ENCODE results near the gene CREB5. TPM values are rescaled to one million over a fixed set of nuclear protein-coding genes. Genes with fewer than 3 reads are reported as not detected.

CREB5 gene
- polyA plus RNA-seq, 1 donor, result 12.9 TPM

DNA sequence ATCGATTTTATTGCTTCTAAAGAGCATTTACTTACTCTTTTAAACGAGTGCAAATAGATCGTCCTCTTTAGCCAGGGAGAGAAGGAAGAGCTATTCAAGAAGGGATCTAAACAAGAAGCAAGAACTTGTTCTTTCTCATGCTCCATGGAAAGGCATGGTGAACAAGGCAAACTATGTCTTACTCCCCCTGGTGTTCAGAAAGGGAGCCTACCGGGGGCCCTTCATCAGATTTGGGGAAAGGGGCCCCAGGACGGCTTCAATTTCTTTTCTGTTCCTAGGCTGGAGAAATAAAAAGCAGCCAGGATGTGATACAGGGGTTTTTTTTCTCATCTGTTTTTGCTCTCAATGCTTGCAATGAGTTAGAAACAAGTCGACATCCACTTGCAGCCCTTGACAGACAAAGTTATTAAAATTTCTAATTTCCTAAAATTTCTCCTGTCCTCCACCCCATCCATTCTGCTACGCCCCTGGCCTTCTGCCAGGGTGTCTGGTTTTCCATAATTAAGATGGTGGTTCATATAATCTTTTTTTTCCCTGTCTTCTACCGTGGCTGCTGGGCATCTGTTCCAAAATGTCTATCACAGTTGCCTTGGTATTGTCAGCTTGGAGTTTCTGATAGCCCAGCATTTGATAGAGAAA is 214.4 kb downstream of the CREB5 start:
- no peaks in the 10 kb centered on the region for H3K4me1 ChIP-seq (ENCODE audit: control insufficient read depth, insufficient read depth, low read length)
- 10% methylated on average over 2 of the region's 8 CpGs for WGBS (ENCODE audit: insufficient coverage, low lambda C conversion rate)

DNA sequence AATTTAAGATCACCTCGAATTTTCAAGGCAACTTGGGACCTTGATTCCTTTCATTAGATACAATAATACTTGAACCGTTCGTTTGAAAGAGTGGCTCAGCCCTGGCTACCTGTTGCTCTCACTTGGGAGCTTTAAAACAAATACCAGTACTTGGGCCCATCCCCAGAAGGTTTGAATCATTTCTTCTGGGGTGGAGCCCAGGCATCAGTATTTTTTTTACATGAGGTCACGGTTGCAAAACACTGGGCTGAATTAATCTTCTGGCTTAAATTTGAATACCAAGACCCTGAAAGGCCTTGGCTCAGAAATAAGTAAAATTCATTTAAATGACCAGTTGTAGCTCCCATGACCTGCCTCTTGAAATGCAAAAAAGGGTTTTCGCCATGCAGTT is 214.9 kb downstream of the CREB5 start:
- no peaks in the 10 kb centered on the region for H3K36me3 ChIP-seq (ENCODE audit: control insufficient read depth, insufficient read depth, low read length)
- H3K9me3 ChIP-seq (ENCODE audit: control insufficient read depth, low read depth, low read length), result no peaks in the 10 kb centered on the region
- WGBS (ENCODE audit: insufficient coverage, low lambda C conversion rate), result no CpG with 5 or more reads among the region's 5 CpGs
- DNase-seq, result no peak
- no peak overlapping the region for H3K27ac ChIP-seq (ENCODE audit: low read length)
- H3K27me3 ChIP-seq (ENCODE audit: control insufficient read depth, insufficient read depth, low read length), result peaks cover 6% of the 10 kb centered on the region
- H3K4me1 ChIP-seq (ENCODE audit: control insufficient read depth, insufficient read depth, low read length), result no peaks in the 10 kb centered on the region
- no peak overlapping the region for H3K4me3 ChIP-seq (ENCODE audit: low read length)

More for the DNA sequence above, 214.4 kb downstream of the CREB5 start:
- Histone ChIP-seq H3K27me3 (ENCODE audit: control insufficient read depth, insufficient read depth, low read length) (peaks cover 5% of the 10 kb centered on the region), H3K36me3 (ENCODE audit: control insufficient read depth, insufficient read depth, low read length) (no peaks in the 10 kb centered on the region), H3K4me3 (ENCODE audit: low read length) (no peak overlapping the region), H3K27ac (ENCODE audit: low read length) (no peak overlapping the region), H3K9me3 (ENCODE audit: control insufficient read depth, low read depth, low read length) (no peaks in the 10 kb centered on the region)
- DNase-seq, result no peak

DNA sequence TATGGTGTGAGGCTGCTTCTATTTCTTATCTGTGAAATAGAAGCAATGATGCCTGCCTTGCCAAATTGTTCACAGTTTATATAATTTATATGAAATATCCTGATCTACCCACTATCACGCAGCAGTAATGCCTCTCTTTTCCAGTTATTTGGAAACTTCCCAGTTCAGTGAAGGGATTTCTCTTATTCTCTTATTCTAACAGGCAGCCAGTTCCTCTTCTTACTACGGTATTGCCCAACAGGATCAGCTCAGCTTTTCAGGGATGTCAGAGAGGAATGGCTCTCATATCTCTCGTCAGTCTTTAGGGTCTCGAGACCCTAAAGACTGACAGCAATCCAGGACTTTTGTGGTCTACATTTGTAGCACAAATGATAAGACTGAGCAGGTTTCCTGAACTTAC is 215.6 kb downstream of the CREB5 start:
- no peaks in the 10 kb centered on the region for H3K9me3 ChIP-seq (ENCODE audit: control insufficient read depth, low read depth, low read length)
- H3K4me1 ChIP-seq (ENCODE audit: control insufficient read depth, insufficient read depth, low read length), result no peaks in the 10 kb centered on the region
- no peaks in the 10 kb centered on the region for H3K36me3 ChIP-seq (ENCODE audit: control insufficient read depth, insufficient read depth, low read length)
- no peak overlapping the region for H3K4me3 ChIP-seq (ENCODE audit: low read length)
- H3K27ac ChIP-seq (ENCODE audit: low read length), result no peak overlapping the region
- WGBS (ENCODE audit: insufficient coverage, low lambda C conversion rate), result no CpG with 5 or more reads among the region's 4 CpGs
- peaks cover 6% of the 10 kb centered on the region for H3K27me3 ChIP-seq (ENCODE audit: control insufficient read depth, insufficient read depth, low read length)
- no peak for DNase-seq

DNA sequence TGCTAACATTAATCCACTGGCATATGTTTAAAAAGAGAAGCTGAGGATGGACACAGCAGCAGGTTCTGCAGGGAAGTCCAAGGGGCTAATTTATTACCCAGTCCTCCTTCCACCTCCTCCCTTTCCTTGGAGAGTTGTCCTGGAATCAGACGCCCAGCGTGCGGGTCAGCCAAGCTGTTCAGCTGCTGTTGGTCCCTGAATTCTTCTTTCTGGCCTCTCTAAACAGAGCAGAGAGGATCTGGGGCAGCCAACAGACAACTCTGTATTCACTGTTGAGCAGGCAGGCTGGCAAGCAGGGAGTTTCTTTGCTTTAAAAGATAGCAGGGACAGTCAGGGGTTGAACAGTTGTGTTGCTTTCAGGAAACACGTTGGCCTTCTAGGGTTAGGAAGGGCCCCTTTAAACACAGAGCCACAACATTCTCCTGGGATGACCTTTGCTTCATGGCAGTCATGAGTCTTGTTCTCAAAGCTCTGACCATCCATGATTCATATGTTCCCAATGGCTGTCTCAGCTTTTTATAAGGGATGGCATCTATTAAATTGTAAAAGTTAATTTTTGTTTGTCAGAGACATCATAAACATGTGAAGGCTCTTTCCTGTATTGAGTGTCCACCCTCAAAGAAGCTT is 217.0 kb downstream of the CREB5 start:
- no peaks in the 10 kb centered on the region for H3K9me3 ChIP-seq (ENCODE audit: control insufficient read depth, low read depth, low read length)
- peak overlapping the region; percentile 55 for H3K27ac ChIP-seq (ENCODE audit: low read length)
- no CpG with 5 or more reads among the region's 4 CpGs for WGBS (ENCODE audit: insufficient coverage, low lambda C conversion rate)
- H3K4me1 ChIP-seq (ENCODE audit: control insufficient read depth, insufficient read depth, low read length), result no peaks in the 10 kb centered on the region
- H3K4me3 ChIP-seq (ENCODE audit: low read length), result no peak overlapping the region
- peaks cover 6% of the 10 kb centered on the region for H3K27me3 ChIP-seq (ENCODE audit: control insufficient read depth, insufficient read depth, low read length)
- DNase-seq, result peak; percentile 65 to 85
- no peaks in the 10 kb centered on the region for H3K36me3 ChIP-seq (ENCODE audit: control insufficient read depth, insufficient read depth, low read length)

DNA sequence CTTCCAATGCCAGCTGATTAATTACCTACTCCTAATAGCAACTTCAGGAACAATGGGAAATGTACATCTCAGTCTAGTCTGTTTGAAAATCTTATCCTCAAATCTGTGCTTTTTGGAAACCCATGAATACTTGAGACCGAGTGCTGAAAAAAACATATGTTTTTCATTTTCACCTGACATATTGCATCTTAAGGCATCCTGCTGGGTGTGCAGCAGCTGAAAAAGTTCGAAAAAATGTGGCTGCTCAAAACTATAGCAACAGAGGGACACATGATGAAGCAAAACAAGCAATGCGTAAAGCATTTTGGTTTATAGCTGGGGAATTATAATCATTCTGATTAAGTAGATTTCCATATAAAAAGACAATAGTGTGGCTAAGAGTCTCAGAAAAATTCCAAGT is 218.0 kb downstream of the CREB5 start:
- H3K27ac ChIP-seq (ENCODE audit: low read length), result no peak overlapping the region
- no peaks in the 10 kb centered on the region for H3K36me3 ChIP-seq (ENCODE audit: control insufficient read depth, insufficient read depth, low read length)
- H3K4me3 ChIP-seq (ENCODE audit: low read length), result no peak overlapping the region
- H3K4me1 ChIP-seq (ENCODE audit: control insufficient read depth, insufficient read depth, low read length), result no peaks in the 10 kb centered on the region
- H3K9me3 ChIP-seq (ENCODE audit: control insufficient read depth, low read depth, low read length), result no peaks in the 10 kb centered on the region
- no peak for DNase-seq
- WGBS (ENCODE audit: insufficient coverage, low lambda C conversion rate), result no CpG with 5 or more reads among the region's 3 CpGs
- H3K27me3 ChIP-seq (ENCODE audit: control insufficient read depth, insufficient read depth, low read length), result peaks cover 9% of the 10 kb centered on the region

DNA sequence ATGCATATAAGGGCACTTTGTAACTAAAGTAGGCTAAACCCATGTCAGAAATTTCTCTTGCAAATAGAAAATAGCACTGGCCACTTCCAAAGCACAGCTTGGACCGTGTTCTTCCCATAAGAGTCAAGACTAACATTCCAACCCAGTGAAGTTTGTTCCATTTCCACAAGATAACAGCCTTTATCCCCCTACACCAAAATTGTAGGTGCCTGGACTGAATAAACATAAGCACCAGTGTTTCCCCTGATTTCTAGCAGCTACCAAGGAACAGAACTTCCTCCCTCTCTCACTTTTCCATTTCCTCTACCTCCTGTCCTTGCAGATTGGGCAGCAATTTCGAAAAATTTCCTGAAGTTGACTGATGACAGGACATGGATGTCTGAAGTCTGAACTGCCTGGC is 219.7 kb downstream of the CREB5 start:
- H3K9me3 ChIP-seq (ENCODE audit: control insufficient read depth, low read depth, low read length), result no peaks in the 10 kb centered on the region
- H3K4me1 ChIP-seq (ENCODE audit: control insufficient read depth, insufficient read depth, low read length), result no peaks in the 10 kb centered on the region
- peaks cover 9% of the 10 kb centered on the region for H3K27me3 ChIP-seq (ENCODE audit: control insufficient read depth, insufficient read depth, low read length)
- no peak overlapping the region for H3K27ac ChIP-seq (ENCODE audit: low read length)
- WGBS (ENCODE audit: insufficient coverage, low lambda C conversion rate), result 100% methylated on average over 1 of the region's 2 CpGs
- DNase-seq, result no peak
- H3K36me3 ChIP-seq (ENCODE audit: control insufficient read depth, insufficient read depth, low read length), result no peaks in the 10 kb centered on the region
- no peak overlapping the region for H3K4me3 ChIP-seq (ENCODE audit: low read length)

DNA sequence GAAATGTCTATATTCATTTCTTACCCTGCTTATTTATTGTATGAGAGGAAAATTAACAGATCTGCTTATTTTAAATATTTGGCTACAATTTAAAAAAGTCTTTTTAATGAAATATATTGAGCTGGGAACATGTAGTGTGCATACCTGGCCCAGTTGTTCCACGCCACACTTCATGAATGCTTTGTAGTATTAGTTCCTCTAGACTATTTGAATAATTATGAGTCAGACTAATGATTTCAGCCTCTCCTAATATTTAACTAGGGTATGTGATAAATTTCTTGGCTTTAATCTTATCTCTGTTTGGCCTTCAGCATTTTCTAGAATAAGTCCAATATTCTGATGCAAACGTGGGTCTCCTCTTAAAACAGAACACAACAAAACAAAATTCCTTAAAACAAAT is 226.6 kb downstream of the CREB5 start:
- 62% methylated on average over 2 of the region's 2 CpGs for WGBS (ENCODE audit: insufficient coverage, low lambda C conversion rate)
- Histone ChIP-seq H3K27ac (ENCODE audit: low read length) (no peak overlapping the region), H3K4me1 (ENCODE audit: control insufficient read depth, insufficient read depth, low read length) (no peaks in the 10 kb centered on the region)

DNA sequence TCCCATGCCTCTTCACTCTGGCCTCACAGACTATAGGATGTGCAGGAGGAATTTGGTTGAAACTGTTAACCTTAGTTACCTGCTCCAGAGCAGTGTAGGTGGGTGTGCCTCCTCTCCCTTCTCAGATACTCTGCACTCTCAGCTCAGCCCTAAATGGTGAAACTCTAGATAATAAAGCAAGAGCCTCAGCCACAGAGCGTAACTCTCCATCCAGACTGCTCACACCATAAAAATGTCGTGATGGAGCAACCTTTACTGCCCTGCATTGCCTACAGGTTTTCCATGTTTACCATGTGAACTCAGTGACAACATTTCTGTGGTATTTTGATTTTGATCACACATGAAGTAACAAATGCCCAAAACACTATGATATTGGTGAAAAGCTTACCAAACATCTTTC is 227.7 kb downstream of the CREB5 start:
- peaks cover 6% of the 10 kb centered on the region for H3K27me3 ChIP-seq (ENCODE audit: control insufficient read depth, insufficient read depth, low read length)
- no peak overlapping the region for H3K4me3 ChIP-seq (ENCODE audit: low read length)
- peak; percentile 43 to 74 for DNase-seq
- H3K4me1 ChIP-seq (ENCODE audit: control insufficient read depth, insufficient read depth, low read length), result no peaks in the 10 kb centered on the region
- H3K27ac ChIP-seq (ENCODE audit: low read length), result no peak overlapping the region
- H3K9me3 ChIP-seq (ENCODE audit: control insufficient read depth, low read depth, low read length), result no peaks in the 10 kb centered on the region
- no peaks in the 10 kb centered on the region for H3K36me3 ChIP-seq (ENCODE audit: control insufficient read depth, insufficient read depth, low read length)
- WGBS (ENCODE audit: insufficient coverage, low lambda C conversion rate), result no CpG with 5 or more reads among the region's 2 CpGs

More for the DNA sequence above, 226.6 kb downstream of the CREB5 start:
- no peak overlapping the region for H3K4me3 ChIP-seq (ENCODE audit: low read length)
- no peaks in the 10 kb centered on the region for H3K36me3 ChIP-seq (ENCODE audit: control insufficient read depth, insufficient read depth, low read length)
- peaks cover 8% of the 10 kb centered on the region for H3K27me3 ChIP-seq (ENCODE audit: control insufficient read depth, insufficient read depth, low read length)
- H3K9me3 ChIP-seq (ENCODE audit: control insufficient read depth, low read depth, low read length), result no peaks in the 10 kb centered on the region
- no peak for DNase-seq

DNA sequence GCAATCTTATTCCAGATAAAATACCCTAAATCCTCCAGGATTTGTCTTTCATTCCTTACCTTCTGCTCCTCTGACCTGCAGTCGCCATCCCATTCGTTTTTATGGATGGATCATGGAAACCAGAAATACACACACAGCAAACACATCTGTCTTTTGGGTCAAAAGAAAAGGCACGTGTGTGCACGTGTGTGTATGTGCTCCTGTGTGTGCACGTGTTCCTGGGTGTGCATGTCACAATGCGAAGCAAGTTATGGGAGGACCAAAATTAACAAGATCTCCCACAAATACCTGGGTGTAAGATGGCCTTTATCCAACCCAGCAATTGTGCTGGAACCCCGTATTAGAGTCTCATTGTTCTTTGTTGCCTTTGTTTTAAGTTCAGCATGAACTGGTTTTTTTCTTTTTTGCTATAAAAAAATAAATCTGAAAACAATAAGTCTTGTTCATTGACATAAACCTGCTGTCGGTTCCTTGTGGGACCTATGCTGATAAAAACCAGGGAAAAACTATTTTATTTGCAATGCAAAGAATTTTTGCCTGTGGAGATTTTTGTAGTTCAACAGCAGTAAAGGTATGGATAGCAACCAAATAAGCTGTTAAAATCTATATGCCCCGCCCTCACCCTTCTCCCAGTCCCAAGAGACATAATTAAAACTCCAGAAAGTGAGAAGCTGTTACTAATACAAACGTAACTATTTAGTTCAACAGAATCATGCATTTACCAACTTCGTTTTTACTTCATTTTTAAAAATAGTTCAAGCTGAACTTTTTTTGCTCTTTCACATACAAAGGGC is 229.6 kb downstream of the CREB5 start:
- Histone ChIP-seq H3K4me3 (ENCODE audit: low read length) (no peak overlapping the region), H3K27ac (ENCODE audit: low read length) (no peak overlapping the region), H3K9me3 (ENCODE audit: control insufficient read depth, low read depth, low read length) (no peaks in the 10 kb centered on the region), H3K36me3 (ENCODE audit: control insufficient read depth, insufficient read depth, low read length) (no peaks in the 10 kb centered on the region), H3K27me3 (ENCODE audit: control insufficient read depth, insufficient read depth, low read length) (peaks cover 5% of the 10 kb centered on the region), H3K4me1 (ENCODE audit: control insufficient read depth, insufficient read depth, low read length) (no peaks in the 10 kb centered on the region)
- WGBS (ENCODE audit: insufficient coverage, low lambda C conversion rate), result 88% methylated on average over 4 of the region's 11 CpGs
- no peak for DNase-seq

DNA sequence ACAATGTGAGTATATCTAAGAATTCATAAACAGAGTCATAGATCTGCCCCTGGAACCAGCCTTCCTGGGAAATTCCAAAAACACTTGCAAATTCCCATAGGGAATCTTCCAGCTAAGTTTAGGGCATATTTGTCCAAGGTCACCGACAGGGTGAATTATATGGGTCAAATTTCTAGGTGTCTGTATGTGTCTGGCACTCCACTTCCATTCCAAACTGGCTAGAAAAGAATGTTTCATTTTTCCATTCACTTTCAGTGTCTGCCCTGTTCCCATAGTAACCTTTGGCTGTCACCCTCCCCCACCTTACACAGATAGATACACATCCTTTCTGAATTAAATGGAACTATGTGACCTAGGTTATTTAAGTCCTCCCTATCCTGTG is 230.9 kb downstream of the CREB5 start:
- Histone ChIP-seq H3K4me3 (ENCODE audit: low read length) (no peak overlapping the region), H3K36me3 (ENCODE audit: control insufficient read depth, insufficient read depth, low read length) (no peaks in the 10 kb centered on the region), H3K27ac (ENCODE audit: low read length) (no peak overlapping the region), H3K27me3 (ENCODE audit: control insufficient read depth, insufficient read depth, low read length) (peaks cover 5% of the 10 kb centered on the region), H3K4me1 (ENCODE audit: control insufficient read depth, insufficient read depth, low read length) (no peaks in the 10 kb centered on the region), H3K9me3 (ENCODE audit: control insufficient read depth, low read depth, low read length) (no peaks in the 10 kb centered on the region)
- DNase-seq, result no peak
- WGBS (ENCODE audit: insufficient coverage, low lambda C conversion rate), result no CpG with 5 or more reads among the region's 1 CpG

All from large intestine (tissue), 3 donors.